Activated CD8-positive, alpha-beta T cell treated with anti-CD3 and anti-CD28 coated beads for 36 hours (primary cell): Measurements from ENCODE around the gene FBXL17. TPM values are rescaled to one million over a fixed set of nuclear protein-coding genes. Genes with fewer than 3 reads are reported as not detected.

Source experiments
- ATAC-seq: fragments of 200-7000 bp; cut with Tn5 transposase; one replicate; pipeline ENCODE4 v1.10.0; 2021; ENCODE audit warnings: mild to moderate bottlenecking, moderate library complexity
- CTCF ChIA-PET: fragments of 350-600 bp; sonication (Branson Sonifier 250); formaldehyde crosslinking; loops from one replicate; lab custom pipeline; 2021; ENCODE audit warnings: antibody characterized with exemption; lab: Charles Lee
- POLR2A ChIA-PET: fragments of 350-600 bp; sonication (Branson Sonifier 250); formaldehyde crosslinking; loops from one replicate; lab custom pipeline; 2021; ENCODE audit warnings: antibody characterized with exemption; lab: Charles Lee
- DNase-seq: peaks from one replicate; pipeline ENCODE4 v3.0.0-alpha.2; 2020
- H3K27ac Mint-ChIP-seq: one replicate; pipeline ENCODE4 v1.8.0; 2021; ENCODE audit warnings: mild to moderate bottlenecking, mixed read lengths
- H3K27me3 Mint-ChIP-seq: one replicate; pipeline ENCODE4 v1.8.0; 2021; ENCODE audit warnings: mixed read lengths
- H3K36me3 Mint-ChIP-seq: one replicate; pipeline ENCODE4 v1.8.0; 2021; ENCODE audit warnings: low read depth, mixed read lengths
- H3K4me1 Mint-ChIP-seq: one replicate; pipeline ENCODE4 v1.8.0; 2021; ENCODE audit warnings: low read depth, mixed read lengths
- H3K4me3 Mint-ChIP-seq: one replicate; pipeline ENCODE4 v1.8.0; 2021; ENCODE audit warnings: mild to moderate bottlenecking, moderate library complexity, mixed read lengths
- H3K9me3 Mint-ChIP-seq: one replicate; pipeline ENCODE4 v1.8.0; 2021; ENCODE audit warnings: mixed read lengths
- intact Hi-C: fragments of 100-400 bp; cut with micrococcal nuclease; formaldehyde crosslinking; loops from one replicate; pipeline ENCODE4 v1.10.0; 2022
- total RNA-seq, 2 experiments: library from RNA; stranded (reverse); gene quantifications; one replicate each; pipeline ENCODE4 v1.2.3, GENCODE V29; 2021
- TF ChIP-seq, protein P1 (sequence below): fragments of 200-600 bp; IDR thresholded peaks from one replicate; pipeline ENCODE4 v1.8.0; 2022; ENCODE audit warnings: antibody characterized with exemption, mild to moderate bottlenecking

FBXL17 gene
- total RNA-seq, 2 experiments from 2014 or later: 3.0 to 5.3 TPM

- no peak for DNase-seq
- intact Hi-C loops: no loop called here
- no peaks in the 10 kb centered on the region for H3K9me3 Mint-ChIP-seq
- ChIA-PET CTCF (interaction anchor here (1.0 kb wide), 1 partner anchor 67 kb away, joined by 4 read pairs; no protein-coding TSS in a partner anchor), POLR2A (no interaction called here)
- ATAC-seq: no peak
- no peaks in the 10 kb centered on the region for H3K27me3 Mint-ChIP-seq
- no peaks in the 10 kb centered on the region for H3K36me3 Mint-ChIP-seq
- no peak overlapping the region for H3K27ac Mint-ChIP-seq
- no peaks in the 10 kb centered on the region for H3K4me1 Mint-ChIP-seq
- H3K4me3 Mint-ChIP-seq: no peak overlapping the region
- TF ChIP-seq, protein P1, sequence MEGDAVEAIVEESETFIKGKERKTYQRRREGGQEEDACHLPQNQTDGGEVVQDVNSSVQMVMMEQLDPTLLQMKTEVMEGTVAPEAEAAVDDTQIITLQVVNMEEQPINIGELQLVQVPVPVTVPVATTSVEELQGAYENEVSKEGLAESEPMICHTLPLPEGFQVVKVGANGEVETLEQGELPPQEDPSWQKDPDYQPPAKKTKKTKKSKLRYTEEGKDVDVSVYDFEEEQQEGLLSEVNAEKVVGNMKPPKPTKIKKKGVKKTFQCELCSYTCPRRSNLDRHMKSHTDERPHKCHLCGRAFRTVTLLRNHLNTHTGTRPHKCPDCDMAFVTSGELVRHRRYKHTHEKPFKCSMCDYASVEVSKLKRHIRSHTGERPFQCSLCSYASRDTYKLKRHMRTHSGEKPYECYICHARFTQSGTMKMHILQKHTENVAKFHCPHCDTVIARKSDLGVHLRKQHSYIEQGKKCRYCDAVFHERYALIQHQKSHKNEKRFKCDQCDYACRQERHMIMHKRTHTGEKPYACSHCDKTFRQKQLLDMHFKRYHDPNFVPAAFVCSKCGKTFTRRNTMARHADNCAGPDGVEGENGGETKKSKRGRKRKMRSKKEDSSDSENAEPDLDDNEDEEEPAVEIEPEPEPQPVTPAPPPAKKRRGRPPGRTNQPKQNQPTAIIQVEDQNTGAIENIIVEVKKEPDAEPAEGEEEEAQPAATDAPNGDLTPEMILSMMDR: no peak
Measured at GRCh38 chr5:108193021-108193795, 188.7 kb downstream of the FBXL17 start.

DNA sequence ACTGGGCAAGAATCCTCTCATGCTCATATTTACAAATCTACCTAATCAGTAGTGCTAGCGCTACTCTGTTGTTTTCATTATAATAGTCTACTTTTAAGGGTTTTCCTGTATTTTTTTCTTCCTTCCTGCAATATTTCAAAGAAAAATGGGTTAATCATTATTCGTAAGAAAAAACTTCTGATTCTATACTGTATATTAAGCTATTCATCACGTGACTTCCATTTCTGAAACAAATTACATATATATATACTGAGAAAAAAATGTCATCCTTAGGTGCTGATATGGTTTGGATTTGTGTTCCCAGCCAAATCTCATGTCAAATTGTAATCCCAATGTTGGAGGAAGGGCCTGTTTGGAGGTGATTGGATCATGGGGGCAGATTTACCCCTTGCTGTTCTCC is 197.0 kb downstream of the FBXL17 start:
- no peak overlapping the region for H3K4me3 Mint-ChIP-seq
- H3K9me3 Mint-ChIP-seq: no peaks in the 10 kb centered on the region
- H3K4me1 Mint-ChIP-seq: no peaks in the 10 kb centered on the region
- intact Hi-C loops: no loop called here
- H3K36me3 Mint-ChIP-seq: peaks cover 7% of the 10 kb centered on the region
- ChIA-PET CTCF (no interaction called here), POLR2A (no interaction called here)
- H3K27ac Mint-ChIP-seq: no peak overlapping the region
- TF ChIP-seq, protein P1: no peak
- no peak for DNase-seq
- no peak for ATAC-seq
- H3K27me3 Mint-ChIP-seq: no peaks in the 10 kb centered on the region

DNA sequence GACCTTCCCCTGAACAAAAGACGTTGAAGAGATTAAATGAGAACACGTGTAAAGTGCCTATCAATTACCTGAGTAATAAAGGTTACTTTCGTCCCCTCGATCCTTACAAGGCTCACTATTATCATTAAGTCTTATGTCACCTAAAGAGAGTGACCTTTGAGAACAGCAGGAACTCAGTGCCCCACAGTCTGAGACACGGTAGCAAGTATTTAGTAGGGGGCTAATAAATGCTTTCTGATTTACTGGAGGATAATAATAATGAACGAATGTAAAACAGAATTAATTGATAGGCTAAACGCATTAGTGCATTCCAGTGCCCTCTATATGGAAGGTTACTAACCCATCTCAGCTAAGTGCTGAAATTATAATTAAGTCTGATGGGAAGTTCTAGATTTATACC is 199.9 kb downstream of the FBXL17 start:
- Mint-ChIP-seq H3K9me3 (no peaks in the 10 kb centered on the region), H3K4me1 (no peaks in the 10 kb centered on the region), H3K27me3 (no peaks in the 10 kb centered on the region), H3K4me3 (no peak overlapping the region), H3K27ac (no peak overlapping the region), H3K36me3 (peaks cover 7% of the 10 kb centered on the region)
- POLR2A ChIA-PET: no interaction called here
- DNase-seq: no peak
- TF ChIP-seq, protein P1: no peak
- no peak for ATAC-seq
- intact Hi-C loops: no loop called here
- CTCF ChIA-PET: no interaction called here

DNA sequence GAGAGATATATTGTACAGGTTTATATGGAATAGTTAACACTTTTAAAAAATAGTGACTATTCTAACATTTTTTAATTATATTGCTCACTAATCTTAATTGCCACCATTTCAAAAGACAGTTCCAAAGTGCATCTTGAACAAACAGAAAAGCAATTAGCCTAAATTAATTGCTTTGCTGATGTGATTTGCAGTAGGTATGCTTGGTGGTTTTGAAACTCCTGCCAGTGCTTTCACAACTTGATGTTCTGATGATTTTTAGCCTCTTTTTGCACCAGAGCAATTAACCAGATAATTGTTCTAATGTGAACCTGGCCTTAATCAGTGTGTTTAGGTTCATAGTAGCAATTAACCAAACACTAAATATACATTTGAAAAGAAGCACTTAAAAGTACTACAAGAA is 207.6 kb downstream of the FBXL17 start:
- H3K4me1 Mint-ChIP-seq: no peaks in the 10 kb centered on the region
- H3K4me3 Mint-ChIP-seq: no peak overlapping the region
- intact Hi-C loops: no loop called here
- H3K36me3 Mint-ChIP-seq: peaks cover 4% of the 10 kb centered on the region
- H3K27ac Mint-ChIP-seq: no peak overlapping the region
- CTCF ChIA-PET: no interaction called here
- DNase-seq: no peak
- POLR2A ChIA-PET: no interaction called here
- H3K9me3 Mint-ChIP-seq: no peaks in the 10 kb centered on the region
- no peaks in the 10 kb centered on the region for H3K27me3 Mint-ChIP-seq
- ATAC-seq: no peak
- TF ChIP-seq, protein P1: no peak

- ChIA-PET POLR2A (no interaction called here), CTCF (no interaction called here)
- Mint-ChIP-seq H3K36me3 (peaks cover 4% of the 10 kb centered on the region), H3K4me1 (no peaks in the 10 kb centered on the region), H3K27ac (no peak overlapping the region), H3K4me3 (no peak overlapping the region), H3K9me3 (no peaks in the 10 kb centered on the region), H3K27me3 (no peaks in the 10 kb centered on the region)
- ATAC-seq (no peak), DNase-seq (no peak)
- TF ChIP-seq, protein P1: no peak
- intact Hi-C loops: no loop called here
Measured at GRCh38 chr5:108171759-108172158, 210.1 kb downstream of the FBXL17 start.
